Lower leg skin (tissue), 3 donors: ENCODE results near the gene TBL2.

ENCODE experiments used
- CTCF ChIP-seq, 3 donors: fragments of 450-650 bp; IDR thresholded peaks; one replicate each; pipeline ENCODE4 v1.5.1; 2016; ENCODE audit warnings: antibody characterized with exemption in 3 of 3, mild to moderate bottlenecking in 3 of 3, moderate library complexity in 2 of 3
- POLR2A ChIP-seq, 2 donors: fragments of 450-650 bp; IDR thresholded peaks; one replicate each; pipeline ENCODE4 v1.6.1; 2016 to 2017; ENCODE audit warnings: antibody characterized with exemption in 2 of 2, mild to moderate bottlenecking in 1 of 2, moderate library complexity in 1 of 2

- TF ChIP-seq CTCF (IDR thresholded peaks at IDR 0.05) (no peak), POLR2A (IDR thresholded peaks at IDR 0.05) (no peak)
Measured at GRCh38 chr7:73544678-73545077, 33.7 kb downstream of the TBL2 start.
